Lower leg skin (tissue), 3 donors: ENCODE data around the gene FAM32A.

ENCODE experiments used
- CTCF ChIP-seq, 3 donors: fragments of 450-650 bp; IDR thresholded peaks; one replicate each; pipeline ENCODE4 v1.5.1; 2016; ENCODE audit warnings: antibody characterized with exemption in 3 of 3, mild to moderate bottlenecking in 3 of 3, moderate library complexity in 2 of 3
- POLR2A ChIP-seq, 2 donors: fragments of 450-650 bp; IDR thresholded peaks; one replicate each; pipeline ENCODE4 v1.6.1; 2016 to 2017; ENCODE audit warnings: antibody characterized with exemption in 2 of 2, mild to moderate bottlenecking in 1 of 2, moderate library complexity in 1 of 2

GRCh38 chr19:16213076-16213475, 27.9 kb downstream of the FAM32A start:
- TF ChIP-seq CTCF (IDR thresholded peaks at IDR 0.05) (no peak), POLR2A (IDR thresholded peaks at IDR 0.05) (no peak)
